Chondrocyte (in vitro differentiated cells): ENCODE results near the gene GRIA3. TPM values are rescaled to one million over a fixed set of nuclear protein-coding genes. Genes with fewer than 3 reads are reported as not detected.

ENCODE experiments used
- DNase-seq: peaks from one replicate; pipeline ENCODE4 v3.0.0; 2021; ENCODE audit warnings: mixed read lengths, low spot score
- H3K27ac Mint-ChIP-seq: one replicate; pipeline ENCODE4 v1.8.0; 2021; ENCODE audit warnings: mild to moderate bottlenecking, moderate library complexity, mixed read lengths; ENCODE audit not compliant: unreplicated experiment
- H3K27me3 Mint-ChIP-seq: 2 replicates; pipeline ENCODE4 v1.8.0; 2021; ENCODE audit warnings: low read depth, mixed read lengths
- H3K36me3 Mint-ChIP-seq: 2 replicates; pipeline ENCODE4 v1.8.0; 2021; ENCODE audit warnings: low read depth, mixed read lengths
- H3K4me1 Mint-ChIP-seq: 2 replicates; pipeline ENCODE4 v1.8.0; 2021; ENCODE audit warnings: low read depth, mild to moderate bottlenecking, mixed read lengths
- H3K4me3 Mint-ChIP-seq: one replicate; pipeline ENCODE4 v1.8.0; 2021; ENCODE audit warnings: mild to moderate bottlenecking, moderate library complexity, mixed read lengths; ENCODE audit not compliant: unreplicated experiment
- H3K9me3 Mint-ChIP-seq: 2 replicates; pipeline ENCODE4 v1.8.0; 2021; ENCODE audit warnings: low read depth, mixed read lengths
- total RNA-seq: library from RNA; stranded (reverse); gene quantifications from 3 replicates; pipeline ENCODE4 v1.2.1, GENCODE V29; 2021
- TF ChIP-seq, protein P1 (sequence below): fragments of 200-600 bp; sonication (generic); IDR thresholded peaks from 2 replicates; pipeline ENCODE4 v1.5.0; 2021; ENCODE audit warnings: antibody characterized with exemption, mild to moderate bottlenecking, moderate library complexity

The GRIA3 gene
- total RNA-seq, 1 donor from 2014 or later: not detected

DNA sequence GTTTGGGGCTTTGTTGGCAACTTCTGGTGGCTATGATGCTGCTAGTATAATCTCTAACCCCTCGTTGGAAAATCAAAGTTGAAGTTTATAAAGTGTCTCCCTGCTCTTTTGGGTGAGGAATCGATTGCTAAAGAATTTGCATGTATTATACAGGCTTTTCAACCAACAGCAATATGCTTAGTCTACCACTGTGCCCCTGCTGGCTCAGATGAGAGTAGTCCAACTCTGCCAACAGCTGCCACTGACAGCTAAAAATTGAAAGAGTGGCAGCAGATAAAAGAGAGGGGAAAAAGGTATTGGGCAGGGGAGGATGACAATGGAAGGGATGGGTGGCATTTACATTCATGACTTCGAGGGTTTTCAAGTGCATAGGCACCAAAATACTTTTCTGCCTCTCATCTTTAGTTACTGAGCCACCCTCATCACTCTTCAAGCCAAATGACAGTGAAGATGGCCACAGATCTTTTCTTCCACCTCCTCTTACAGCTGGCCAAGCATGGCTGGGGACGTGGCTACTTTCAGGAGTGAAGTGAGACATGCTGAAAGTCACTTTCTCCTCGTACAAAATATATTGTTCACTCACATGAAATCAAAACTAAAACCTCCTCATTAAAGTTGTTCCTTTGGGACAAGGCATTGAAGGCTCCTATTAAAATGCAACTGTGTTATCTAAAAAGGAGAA lies 2.7 kb upstream of the GRIA3 start:
- H3K27me3 Mint-ChIP-seq: peaks cover 24% of the 10 kb centered on the region
- H3K4me1 Mint-ChIP-seq: no peaks in the 10 kb centered on the region
- TF ChIP-seq, protein P1, sequence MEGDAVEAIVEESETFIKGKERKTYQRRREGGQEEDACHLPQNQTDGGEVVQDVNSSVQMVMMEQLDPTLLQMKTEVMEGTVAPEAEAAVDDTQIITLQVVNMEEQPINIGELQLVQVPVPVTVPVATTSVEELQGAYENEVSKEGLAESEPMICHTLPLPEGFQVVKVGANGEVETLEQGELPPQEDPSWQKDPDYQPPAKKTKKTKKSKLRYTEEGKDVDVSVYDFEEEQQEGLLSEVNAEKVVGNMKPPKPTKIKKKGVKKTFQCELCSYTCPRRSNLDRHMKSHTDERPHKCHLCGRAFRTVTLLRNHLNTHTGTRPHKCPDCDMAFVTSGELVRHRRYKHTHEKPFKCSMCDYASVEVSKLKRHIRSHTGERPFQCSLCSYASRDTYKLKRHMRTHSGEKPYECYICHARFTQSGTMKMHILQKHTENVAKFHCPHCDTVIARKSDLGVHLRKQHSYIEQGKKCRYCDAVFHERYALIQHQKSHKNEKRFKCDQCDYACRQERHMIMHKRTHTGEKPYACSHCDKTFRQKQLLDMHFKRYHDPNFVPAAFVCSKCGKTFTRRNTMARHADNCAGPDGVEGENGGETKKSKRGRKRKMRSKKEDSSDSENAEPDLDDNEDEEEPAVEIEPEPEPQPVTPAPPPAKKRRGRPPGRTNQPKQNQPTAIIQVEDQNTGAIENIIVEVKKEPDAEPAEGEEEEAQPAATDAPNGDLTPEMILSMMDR: no peak
- H3K36me3 Mint-ChIP-seq: no peaks in the 10 kb centered on the region
- H3K4me3 Mint-ChIP-seq: no peak overlapping the region
- H3K27ac Mint-ChIP-seq: no peak overlapping the region
- H3K9me3 Mint-ChIP-seq: peaks cover 4% of the 10 kb centered on the region
- DNase-seq: no peak

DNA sequence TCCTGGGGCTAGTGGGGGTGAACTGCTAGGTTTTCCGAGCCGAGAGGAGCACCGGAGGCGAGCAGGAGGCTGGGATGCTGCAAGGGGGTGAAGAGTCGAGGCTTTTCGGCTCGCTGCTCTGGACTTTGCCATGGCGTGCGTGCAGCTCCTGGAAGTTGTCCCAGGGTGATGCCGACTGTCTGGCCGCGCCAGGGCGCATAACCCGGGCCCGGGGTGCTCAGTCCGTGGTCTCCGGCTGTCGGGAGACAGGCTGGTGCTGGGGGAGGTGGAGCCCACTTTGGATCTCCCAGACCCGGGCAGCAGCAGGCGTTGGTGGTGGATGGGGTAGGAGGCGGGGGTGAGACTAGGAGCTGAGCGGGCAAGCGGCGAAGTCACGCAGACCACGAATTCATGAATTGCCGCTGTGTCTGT lies 793 bp downstream of the GRIA3 start:
- TF ChIP-seq, protein P1: no peak
- Mint-ChIP-seq H3K27ac (no peak overlapping the region), H3K4me3 (no peak overlapping the region), H3K36me3 (no peaks in the 10 kb centered on the region), H3K9me3 (peaks cover 8% of the 10 kb centered on the region), H3K27me3 (peaks cover 30% of the 10 kb centered on the region), H3K4me1 (no peaks in the 10 kb centered on the region)
- peak; percentile 90 for DNase-seq

DNA sequence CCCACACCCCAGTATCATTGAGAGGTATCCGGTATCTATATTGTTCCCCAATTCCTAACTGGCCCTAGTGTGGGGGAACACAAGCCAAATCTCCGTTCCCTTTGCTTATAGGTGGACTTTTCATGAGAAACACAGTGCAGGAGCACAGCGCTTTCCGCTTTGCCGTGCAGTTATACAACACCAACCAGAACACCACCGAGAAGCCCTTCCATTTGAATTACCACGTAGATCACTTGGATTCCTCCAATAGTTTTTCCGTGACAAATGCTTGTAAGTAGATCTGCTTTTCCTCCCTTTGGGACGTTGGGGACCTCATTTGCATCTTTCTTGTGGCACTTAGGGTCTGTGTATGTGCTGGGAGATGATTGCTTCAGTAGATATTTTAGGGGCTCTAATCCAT lies 1.6 kb downstream of the GRIA3 start:
- no peak overlapping the region for H3K4me3 Mint-ChIP-seq
- no peak for DNase-seq
- peaks cover 30% of the 10 kb centered on the region for H3K27me3 Mint-ChIP-seq

DNA sequence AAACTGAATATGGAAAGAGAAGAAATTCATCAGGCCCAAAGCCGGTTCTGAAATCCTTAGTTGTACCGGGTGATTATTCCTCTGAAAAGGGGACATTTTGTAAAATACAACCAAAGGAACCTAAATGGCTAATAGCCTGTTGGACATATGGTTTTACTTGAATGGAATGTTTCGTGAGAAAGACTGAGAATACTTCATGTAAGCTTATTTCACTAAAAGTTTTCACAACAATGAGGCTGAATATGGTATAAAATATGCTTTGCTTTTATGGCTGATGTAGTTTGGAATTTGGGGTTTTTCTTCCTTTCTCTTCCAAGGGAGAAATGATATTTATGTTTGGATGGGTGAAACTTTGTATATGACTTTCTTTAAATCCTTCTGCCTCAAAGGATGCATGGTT lies 2.7 kb downstream of the GRIA3 start:
- H3K27me3 Mint-ChIP-seq: peaks cover 29% of the 10 kb centered on the region

More for the DNA sequence above, 1.6 kb downstream of the GRIA3 start:
- TF ChIP-seq, protein P1: no peak
- Mint-ChIP-seq H3K27ac (no peak overlapping the region), H3K36me3 (no peaks in the 10 kb centered on the region), H3K4me1 (no peaks in the 10 kb centered on the region), H3K9me3 (peaks cover 8% of the 10 kb centered on the region)

DNA sequence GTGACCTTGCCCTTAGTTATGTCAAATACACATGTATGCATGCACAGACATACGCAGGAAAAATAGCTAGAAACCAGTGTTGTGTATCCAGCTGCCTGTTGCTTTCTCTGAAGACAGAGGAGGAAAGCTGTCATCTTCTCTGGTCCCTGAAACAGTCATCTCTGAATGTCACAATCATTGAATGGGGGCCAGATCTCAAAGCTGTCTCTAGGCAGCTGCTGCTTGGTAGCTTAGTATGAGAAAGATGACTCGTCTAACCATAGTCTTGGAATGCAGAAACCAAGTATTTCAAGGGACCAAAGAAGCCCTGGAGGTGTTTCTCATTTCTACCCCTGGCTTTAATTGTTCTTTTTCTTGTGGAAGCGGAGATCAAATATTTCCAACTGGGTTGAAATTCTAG lies 4.0 kb downstream of the GRIA3 start:
- Mint-ChIP-seq H3K9me3 (peaks cover 11% of the 10 kb centered on the region), H3K36me3 (no peaks in the 10 kb centered on the region), H3K4me3 (no peak overlapping the region), H3K27ac (no peak overlapping the region), H3K4me1 (no peaks in the 10 kb centered on the region), H3K27me3 (peaks cover 25% of the 10 kb centered on the region)
- TF ChIP-seq, protein P1: no peak
- no peak for DNase-seq

More for the DNA sequence above, 2.7 kb downstream of the GRIA3 start:
- Mint-ChIP-seq H3K4me1 (no peaks in the 10 kb centered on the region), H3K27ac (no peak overlapping the region), H3K36me3 (no peaks in the 10 kb centered on the region), H3K4me3 (no peak overlapping the region), H3K9me3 (peaks cover 8% of the 10 kb centered on the region)
- TF ChIP-seq, protein P1: no peak
- DNase-seq: no peak
